ENCODE measurements around the gene CISTR.
A peak's percentile ranks its signal among the peaks of the same experiment; 100 is the strongest.

The CISTR gene

GRCh38 chr12:53791735-53792326 lies 40.1 kb upstream of the CISTR start:
- no peak for ATAC-seq (ENCODE audit: low read depth)
- no peak overlapping the region for H3K27ac ChIP-seq (ENCODE audit: poor library complexity, severe bottlenecking)
- DNase-seq (ENCODE audit: low spot score) = no peak

GRCh38 chr12:53789570-53789969 lies 37.8 kb upstream of the CISTR start:
- Histone ChIP-seq H3K27ac (ENCODE audit: poor library complexity, severe bottlenecking) (no peak overlapping the region), H3K4me3 (ENCODE audit: severe bottlenecking) (no peak overlapping the region), H3K27me3 (ENCODE audit: insufficient read depth, poor library complexity, severe bottlenecking) (peaks cover 2% of the 10 kb centered on the region), H3K36me3 (ENCODE audit: low read depth) (no peaks in the 10 kb centered on the region), H3K9me3 (ENCODE audit: severe bottlenecking) (no peaks in the 10 kb centered on the region), H3K4me1 (ENCODE audit: insufficient read depth, poor library complexity, severe bottlenecking) (no peaks in the 10 kb centered on the region)
- ATAC-seq (ENCODE audit: low read depth) (no peak), DNase-seq (ENCODE audit: low spot score) (no peak)
- TF ChIP-seq CTCF (IDR thresholded peaks at IDR 0.05; ENCODE audit: poor library complexity, severe bottlenecking) = no peak

More at GRCh38 chr12:53791735-53792326, 40.1 kb upstream of the CISTR start:
- peak; percentile 57 for TF ChIP-seq CTCF (IDR thresholded peaks at IDR 0.05; ENCODE audit: poor library complexity, severe bottlenecking)
- Histone ChIP-seq H3K4me1 (ENCODE audit: insufficient read depth, poor library complexity, severe bottlenecking) (no peaks in the 10 kb centered on the region), H3K36me3 (ENCODE audit: low read depth) (no peaks in the 10 kb centered on the region), H3K9me3 (ENCODE audit: severe bottlenecking) (no peaks in the 10 kb centered on the region), H3K4me3 (ENCODE audit: severe bottlenecking) (no peak overlapping the region), H3K27me3 (ENCODE audit: insufficient read depth, poor library complexity, severe bottlenecking) (peaks cover 5% of the 10 kb centered on the region)

GRCh38 chr12:53788892-53789291 lies 37.1 kb upstream of the CISTR start:
- no peak for TF ChIP-seq CTCF (IDR thresholded peaks at IDR 0.05; ENCODE audit: poor library complexity, severe bottlenecking)
- no peak overlapping the region for H3K4me3 ChIP-seq (ENCODE audit: severe bottlenecking)
- H3K9me3 ChIP-seq (ENCODE audit: severe bottlenecking) = no peaks in the 10 kb centered on the region
- ATAC-seq (ENCODE audit: low read depth) (no peak), DNase-seq (ENCODE audit: low spot score) (no peak)
- H3K36me3 ChIP-seq (ENCODE audit: low read depth) = no peaks in the 10 kb centered on the region
- no peaks in the 10 kb centered on the region for H3K27me3 ChIP-seq (ENCODE audit: insufficient read depth, poor library complexity, severe bottlenecking)
- H3K27ac ChIP-seq (ENCODE audit: poor library complexity, severe bottlenecking) = no peak overlapping the region
- no peaks in the 10 kb centered on the region for H3K4me1 ChIP-seq (ENCODE audit: insufficient read depth, poor library complexity, severe bottlenecking)

- H3K4me3 ChIP-seq (ENCODE audit: severe bottlenecking) = no peak overlapping the region
- no peaks in the 10 kb centered on the region for H3K27me3 ChIP-seq (ENCODE audit: insufficient read depth, poor library complexity, severe bottlenecking)
- ATAC-seq (ENCODE audit: low read depth) (no peak), DNase-seq (ENCODE audit: low spot score) (no peak)
- no peaks in the 10 kb centered on the region for H3K36me3 ChIP-seq (ENCODE audit: low read depth)
- TF ChIP-seq CTCF (IDR thresholded peaks at IDR 0.05; ENCODE audit: poor library complexity, severe bottlenecking) = no peak
- H3K27ac ChIP-seq (ENCODE audit: poor library complexity, severe bottlenecking) = no peak overlapping the region
- no peaks in the 10 kb centered on the region for H3K9me3 ChIP-seq (ENCODE audit: severe bottlenecking)
- no peaks in the 10 kb centered on the region for H3K4me1 ChIP-seq (ENCODE audit: insufficient read depth, poor library complexity, severe bottlenecking)
Observed at GRCh38 chr12:53786411-53786810, 34.6 kb upstream of the CISTR start.

- no peaks in the 10 kb centered on the region for H3K36me3 ChIP-seq (ENCODE audit: low read depth)
- no peak overlapping the region for H3K27ac ChIP-seq (ENCODE audit: poor library complexity, severe bottlenecking)
- DNase-seq (ENCODE audit: low spot score) = no peak
- no peaks in the 10 kb centered on the region for H3K27me3 ChIP-seq (ENCODE audit: insufficient read depth, poor library complexity, severe bottlenecking)
- TF ChIP-seq CTCF (IDR thresholded peaks at IDR 0.05; ENCODE audit: poor library complexity, severe bottlenecking) = no peak
- no peak for ATAC-seq (ENCODE audit: low read depth)
- no peaks in the 10 kb centered on the region for H3K4me1 ChIP-seq (ENCODE audit: insufficient read depth, poor library complexity, severe bottlenecking)
- no peak overlapping the region for H3K4me3 ChIP-seq (ENCODE audit: severe bottlenecking)
- peaks cover 2% of the 10 kb centered on the region for H3K9me3 ChIP-seq (ENCODE audit: severe bottlenecking)
Observed at GRCh38 chr12:53785161-53785560, 33.4 kb upstream of the CISTR start.
